Mucosa of rectum (tissue), 2 donors: ENCODE results near the gene PCBP3.

Source experiments
- H3K27ac ChIP-seq, 2 donors: one replicate each; pipeline ENCODE4 v1.7.0; 2013; ENCODE audit warnings: inconsistent platforms in 2 of 2, low read depth in 2 of 2, low read length in 2 of 2
- H3K27me3 ChIP-seq, 2 donors: one replicate each; pipeline ENCODE4 v1.7.0; 2013; ENCODE audit warnings: low read length in 2 of 2; ENCODE audit not compliant: control insufficient read depth in 2 of 2, insufficient read depth in 2 of 2
- H3K36me3 ChIP-seq, 2 donors: one replicate each; pipeline ENCODE4 v1.7.0; 2013; ENCODE audit warnings: low read length in 2 of 2; ENCODE audit not compliant: control insufficient read depth in 2 of 2, insufficient read depth in 2 of 2
- H3K4me1 ChIP-seq, 2 donors: one replicate each; pipeline ENCODE4 v1.7.0; 2013; ENCODE audit warnings: low read length in 2 of 2, mild to moderate bottlenecking in 1 of 2; ENCODE audit not compliant: control insufficient read depth in 2 of 2, insufficient read depth in 2 of 2
- H3K4me3 ChIP-seq, 2 donors: one replicate each; pipeline ENCODE4 v1.7.0; 2013; ENCODE audit warnings: low read length in 2 of 2
- H3K9ac ChIP-seq, 2 donors: one replicate each; pipeline ENCODE4 v1.7.0; 2013; ENCODE audit warnings: low read length in 2 of 2, low read depth in 1 of 2, mild to moderate bottlenecking in 1 of 2
- H3K9me3 ChIP-seq, 2 donors: one replicate each; pipeline ENCODE4 v1.7.0; 2013; ENCODE audit warnings: low read length in 2 of 2; ENCODE audit not compliant: control insufficient read depth in 2 of 2
- donor health status: healthy.
- donor health status: Normal muscosa, but diverticular disease.

Gene PCBP3

GRCh38 chr21:45767071-45768006, 123.8 kb downstream of the PCBP3 start:
- Histone ChIP-seq H3K9me3 (no peaks in the 10 kb centered on the region), H3K4me1 (no peaks in the 10 kb centered on the region), H3K27ac (no peak overlapping the region), H3K36me3 (no peaks in the 10 kb centered on the region), H3K27me3 (no peaks in the 10 kb centered on the region), H3K4me3 (no peak overlapping the region), H3K9ac (no peak overlapping the region)

DNA sequence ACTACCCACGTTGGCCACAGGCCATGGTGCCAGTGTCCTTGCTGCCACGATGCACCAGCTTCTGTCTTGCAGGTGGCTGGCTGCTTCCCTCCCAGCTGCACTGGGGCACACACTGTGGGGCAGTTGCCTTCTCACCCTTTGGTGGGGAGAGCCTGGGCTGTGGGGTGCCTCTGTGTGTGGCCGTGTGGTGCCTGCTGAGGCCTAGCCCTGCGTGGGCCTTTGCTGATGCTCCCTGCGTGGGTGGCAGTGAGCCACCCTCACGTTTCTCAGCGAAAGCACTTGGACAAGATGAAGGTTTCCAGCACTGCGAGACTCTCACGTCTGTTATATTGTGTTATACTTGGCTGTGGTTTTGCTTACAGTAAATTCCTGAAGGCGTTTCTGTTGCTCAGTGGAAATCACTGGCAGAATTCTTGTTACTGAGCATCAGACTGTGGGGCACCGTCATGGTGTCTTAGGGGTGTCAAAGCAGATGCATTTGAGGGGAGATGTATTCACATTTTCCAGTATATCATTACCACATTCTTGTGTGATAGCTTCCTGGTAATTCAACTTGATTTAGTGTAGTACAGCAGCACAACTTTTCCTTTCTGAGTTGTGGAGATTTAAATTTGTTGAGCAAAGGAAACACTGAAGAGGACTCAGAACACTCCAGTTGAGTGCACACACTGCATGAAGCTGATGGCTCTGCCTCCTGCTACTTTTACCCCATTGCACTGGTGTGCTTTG, 124.7 kb downstream of the PCBP3 start:
- no peaks in the 10 kb centered on the region for H3K4me1 ChIP-seq
- no peaks in the 10 kb centered on the region for H3K9me3 ChIP-seq
- no peak overlapping the region for H3K27ac ChIP-seq
- no peaks in the 10 kb centered on the region for H3K27me3 ChIP-seq
- no peak overlapping the region for H3K4me3 ChIP-seq
- no peak overlapping the region for H3K9ac ChIP-seq
- H3K36me3 ChIP-seq, result no peaks in the 10 kb centered on the region

DNA sequence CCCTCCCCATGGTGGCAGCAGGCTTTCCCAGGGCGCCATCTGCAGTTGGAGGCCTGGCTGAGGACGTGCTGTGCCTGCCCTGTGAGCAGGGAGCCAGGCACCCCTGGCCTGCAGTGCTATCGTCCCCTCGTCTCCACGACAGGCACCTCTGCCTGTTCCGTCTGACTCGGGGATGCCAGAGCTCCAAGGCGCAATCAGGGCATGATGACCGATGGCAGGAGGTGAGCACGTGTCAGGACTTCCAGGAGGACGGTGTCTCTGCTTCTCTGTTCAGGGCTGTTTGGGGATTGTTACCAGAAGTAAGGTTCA, 125.2 kb downstream of the PCBP3 start:
- H3K4me3 ChIP-seq, result no peak overlapping the region
- H3K27me3 ChIP-seq, result no peaks in the 10 kb centered on the region
- no peak overlapping the region for H3K27ac ChIP-seq
- no peaks in the 10 kb centered on the region for H3K9me3 ChIP-seq
- H3K9ac ChIP-seq, result no peak overlapping the region
- H3K4me1 ChIP-seq, result no peaks in the 10 kb centered on the region
- no peaks in the 10 kb centered on the region for H3K36me3 ChIP-seq

GRCh38 chr21:45769294-45769693, 125.8 kb downstream of the PCBP3 start:
- Histone ChIP-seq H3K4me3 (no peak overlapping the region), H3K36me3 (no peaks in the 10 kb centered on the region), H3K9ac (no peak overlapping the region), H3K4me1 (no peaks in the 10 kb centered on the region), H3K27ac (no peak overlapping the region), H3K9me3 (no peaks in the 10 kb centered on the region), H3K27me3 (no peaks in the 10 kb centered on the region)

GRCh38 chr21:45769896-45770295, 126.4 kb downstream of the PCBP3 start:
- Histone ChIP-seq H3K9me3 (no peaks in the 10 kb centered on the region), H3K4me3 (no peak overlapping the region), H3K9ac (no peak overlapping the region), H3K27ac (no peak overlapping the region), H3K36me3 (no peaks in the 10 kb centered on the region), H3K4me1 (no peaks in the 10 kb centered on the region), H3K27me3 (no peaks in the 10 kb centered on the region)

DNA sequence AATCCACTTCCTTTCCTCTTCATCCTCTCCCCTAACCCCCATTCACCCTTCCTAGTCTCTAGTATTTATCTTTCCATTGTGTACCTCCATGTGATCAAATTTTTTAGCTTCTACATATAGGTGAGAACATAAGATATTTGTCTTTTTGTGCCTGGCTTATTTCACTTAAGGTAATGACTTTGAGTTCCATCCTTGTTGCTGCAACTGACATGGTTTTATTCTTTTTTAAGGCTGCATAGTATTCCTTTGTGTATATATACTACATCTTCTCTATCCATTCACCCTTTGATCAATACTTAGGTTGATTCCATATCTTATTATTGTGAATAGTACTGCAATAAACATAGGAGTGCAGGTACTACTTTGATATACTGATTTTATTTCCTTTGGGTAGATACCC, 128.7 kb downstream of the PCBP3 start:
- Histone ChIP-seq H3K27me3 (no peaks in the 10 kb centered on the region), H3K9me3 (no peaks in the 10 kb centered on the region), H3K4me1 (no peaks in the 10 kb centered on the region), H3K36me3 (no peaks in the 10 kb centered on the region), H3K27ac (no peak overlapping the region), H3K4me3 (no peak overlapping the region), H3K9ac (no peak overlapping the region)

- H3K27ac ChIP-seq, result no peak overlapping the region
- H3K4me3 ChIP-seq, result no peak overlapping the region
- no peaks in the 10 kb centered on the region for H3K36me3 ChIP-seq
- H3K9me3 ChIP-seq, result no peaks in the 10 kb centered on the region
- H3K9ac ChIP-seq, result no peak overlapping the region
- H3K4me1 ChIP-seq, result no peaks in the 10 kb centered on the region
- H3K27me3 ChIP-seq, result no peaks in the 10 kb centered on the region
Observed at GRCh38 chr21:45774291-45774690, 130.8 kb downstream of the PCBP3 start.

- no peaks in the 10 kb centered on the region for H3K27me3 ChIP-seq
- no peak overlapping the region for H3K27ac ChIP-seq
- no peaks in the 10 kb centered on the region for H3K9me3 ChIP-seq
- no peaks in the 10 kb centered on the region for H3K36me3 ChIP-seq
- no peak overlapping the region for H3K9ac ChIP-seq
- H3K4me3 ChIP-seq, result no peak overlapping the region
- no peaks in the 10 kb centered on the region for H3K4me1 ChIP-seq
Observed at GRCh38 chr21:45776971-45777370, 133.4 kb downstream of the PCBP3 start.

DNA sequence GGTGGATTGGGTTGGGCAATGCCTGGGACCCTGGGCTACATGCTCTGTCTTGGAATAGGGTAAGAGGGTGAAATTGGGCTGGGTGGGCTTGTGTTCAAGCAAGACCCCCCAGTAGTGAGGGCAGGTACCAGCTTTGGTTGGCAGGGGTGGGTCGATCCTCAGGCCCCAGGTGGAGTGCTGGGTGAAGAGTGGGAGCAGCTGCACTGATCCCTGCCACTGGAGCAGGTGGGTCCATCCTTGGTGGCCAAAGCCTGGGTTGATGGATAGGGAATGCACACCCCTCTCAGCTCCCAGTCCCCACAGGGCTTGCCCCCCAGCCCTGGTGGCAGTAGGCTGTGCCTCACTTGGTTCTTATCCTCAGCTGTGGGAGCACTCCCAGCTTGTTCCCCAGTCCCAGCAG, 135.2 kb downstream of the PCBP3 start:
- Histone ChIP-seq H3K27ac (no peak overlapping the region), H3K36me3 (no peaks in the 10 kb centered on the region), H3K4me3 (no peak overlapping the region), H3K27me3 (no peaks in the 10 kb centered on the region), H3K9me3 (no peaks in the 10 kb centered on the region), H3K9ac (no peak overlapping the region), H3K4me1 (no peaks in the 10 kb centered on the region)

- H3K27me3 ChIP-seq, result no peaks in the 10 kb centered on the region
- no peaks in the 10 kb centered on the region for H3K36me3 ChIP-seq
- no peak overlapping the region for H3K4me3 ChIP-seq
- H3K4me1 ChIP-seq, result no peaks in the 10 kb centered on the region
- H3K9ac ChIP-seq, result no peak overlapping the region
- no peaks in the 10 kb centered on the region for H3K9me3 ChIP-seq
- no peak overlapping the region for H3K27ac ChIP-seq
Observed at GRCh38 chr21:45779226-45779625, 135.7 kb downstream of the PCBP3 start.
